GM12891 (cell line): ENCODE data around the gene TGM6.

ENCODE experiments used
- DNase-seq: peaks from one replicate; pipeline ENCODE4 v3.0.0; 2011; ENCODE audit warnings: low spot score; ENCODE audit not compliant: insufficient read length
- FAIRE-seq: peaks from 2 replicates; lab custom pipeline; 2011; peaks lifted over from hg19 to GRCh38; lab: Jason Lieb, UNC
- PAX5 ChIP-seq: IDR thresholded peaks from 2 replicates; pipeline ENCODE4 v1.6.1; 2011; ENCODE audit warnings: low read length, moderate library complexity, mild to moderate bottlenecking; ENCODE audit not compliant: insufficient read depth, severe bottlenecking
- POLR2A ChIP-seq: IDR thresholded peaks from 2 replicates; pipeline ENCODE4 v1.6.1; 2011; ENCODE audit warnings: low read depth, low read length, control low read depth
- POLR2AphosphoS5 ChIP-seq: IDR thresholded peaks from 2 replicates; pipeline ENCODE4 v1.6.1; 2011; ENCODE audit warnings: low read depth, low read length, control low read depth
- POU2F2 ChIP-seq: IDR thresholded peaks from 2 replicates; pipeline ENCODE4 v1.6.1; 2011; ENCODE audit warnings: low read depth, mild to moderate bottlenecking, control low read depth, low read length, moderate library complexity
- SPI1 ChIP-seq: IDR thresholded peaks from 2 replicates; pipeline ENCODE4 v1.6.1; 2011; ENCODE audit warnings: low read depth, low read length, control low read depth
- TAF1 ChIP-seq: IDR thresholded peaks from 2 replicates; pipeline ENCODE4 v1.6.1; 2011; ENCODE audit warnings: low read depth, low read length, control low read depth

The TGM6 gene

DNA sequence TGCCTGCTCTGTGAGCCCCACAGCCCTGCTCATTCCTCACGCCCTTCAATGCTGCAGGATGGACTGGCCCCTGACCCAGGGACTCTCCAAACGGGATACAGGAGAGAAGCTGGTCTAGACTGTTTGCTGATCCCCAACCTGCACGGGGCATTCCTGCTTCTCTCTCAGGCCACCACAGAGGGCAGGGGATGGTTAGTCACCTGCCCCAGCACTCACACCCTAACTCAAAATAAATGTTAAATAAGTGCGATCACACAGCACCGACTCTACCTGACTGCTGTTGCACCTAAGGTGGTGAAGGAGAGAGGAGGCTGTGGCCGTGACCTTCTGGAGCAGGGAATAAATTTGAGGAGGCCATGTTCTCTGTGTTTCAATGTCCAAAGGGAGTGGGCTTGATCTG lies 39.9 kb upstream of the TGM6 start:
- no peak for FAIRE-seq
- no peak for DNase-seq
- no peak for TF ChIP-seq POLR2AphosphoS5
- no peak for TF ChIP-seq TAF1
- TF ChIP-seq PAX5: no peak
- no peak for TF ChIP-seq SPI1
- no peak for TF ChIP-seq POU2F2
- TF ChIP-seq POLR2A: no peak

DNA sequence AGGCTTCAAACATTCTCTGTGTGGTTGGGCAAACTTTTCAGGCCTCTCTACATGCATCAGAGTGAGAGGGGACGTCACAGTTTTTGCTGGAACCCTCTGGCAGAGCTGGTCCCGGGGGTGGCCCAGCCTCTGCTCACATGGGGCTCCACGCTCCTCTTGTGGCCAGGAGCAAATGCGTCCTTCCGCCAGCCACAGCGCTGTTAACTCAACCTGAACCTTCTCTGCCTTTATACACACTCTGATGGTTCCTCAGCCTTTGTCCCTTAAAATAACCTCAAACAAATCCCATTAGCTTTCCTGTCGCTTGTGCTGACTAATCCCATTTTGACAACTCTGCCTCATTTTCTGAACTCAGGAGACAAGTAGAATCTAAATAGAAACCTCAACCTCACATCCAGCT lies 39.4 kb upstream of the TGM6 start:
- FAIRE-seq: no peak
- TF ChIP-seq POLR2A: no peak
- no peak for TF ChIP-seq TAF1
- TF ChIP-seq POU2F2: no peak
- TF ChIP-seq POLR2AphosphoS5: no peak
- TF ChIP-seq SPI1: no peak
- DNase-seq: no peak

DNA sequence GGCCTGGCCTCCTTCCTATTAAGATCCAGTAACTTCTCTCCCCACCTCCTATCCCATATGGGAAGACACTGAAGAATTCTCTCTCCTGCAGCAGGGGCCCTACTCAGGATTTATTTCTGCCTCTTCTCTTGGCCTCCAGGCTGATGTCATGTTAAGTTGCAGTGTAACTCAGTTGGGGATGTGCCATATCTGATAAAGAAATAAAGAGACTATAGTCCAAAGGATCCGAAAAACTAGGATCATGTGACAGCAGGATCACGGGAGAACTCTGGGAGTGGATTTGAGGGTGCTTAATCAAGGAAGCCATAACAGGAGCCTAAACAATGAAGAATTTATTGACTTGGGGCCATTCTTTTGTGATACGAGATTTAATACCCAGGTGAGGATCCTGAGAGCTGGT lies 38.5 kb upstream of the TGM6 start:
- DNase-seq: no peak
- TF ChIP-seq SPI1: no peak
- TF ChIP-seq POLR2AphosphoS5: no peak
- TF ChIP-seq PAX5: no peak
- no peak for TF ChIP-seq POU2F2
- TF ChIP-seq POLR2A: no peak
- no peak for TF ChIP-seq TAF1
- FAIRE-seq: no peak

DNA sequence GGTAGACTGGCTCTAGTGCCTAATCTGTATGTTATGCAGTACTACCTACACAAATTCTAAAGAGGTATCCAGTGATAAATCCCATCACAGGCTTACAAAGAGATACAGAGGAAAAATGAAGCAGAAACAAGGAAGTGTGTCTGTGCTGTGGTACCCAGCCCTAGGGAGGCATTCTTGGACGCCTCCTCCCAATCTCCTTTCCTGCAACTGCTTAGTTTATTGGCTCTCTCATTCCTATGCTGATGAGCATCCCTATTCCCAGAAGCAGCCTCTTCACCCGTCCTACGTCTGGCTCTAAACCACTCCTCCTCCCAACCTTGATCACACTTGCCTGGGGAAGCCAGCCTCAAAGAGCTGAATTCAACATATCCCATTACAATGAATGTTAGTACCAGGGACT lies 34.5 kb upstream of the TGM6 start:
- no peak for FAIRE-seq
- TF ChIP-seq POLR2AphosphoS5: no peak
- DNase-seq: no peak

GRCh38 chr20:2348336-2348735 lies 32.4 kb upstream of the TGM6 start:
- FAIRE-seq (no peak), DNase-seq (no peak)
- TF ChIP-seq TAF1 (no peak), POU2F2 (no peak), SPI1 (no peak), POLR2A (no peak), POLR2AphosphoS5 (no peak), PAX5 (no peak)

- TF ChIP-seq POLR2AphosphoS5 (no peak), SPI1 (no peak), POLR2A (no peak), PAX5 (no peak), POU2F2 (no peak), TAF1 (no peak)
- DNase-seq (no peak), FAIRE-seq (no peak)
Observed at GRCh38 chr20:2349801-2350200, 30.9 kb upstream of the TGM6 start.

DNA sequence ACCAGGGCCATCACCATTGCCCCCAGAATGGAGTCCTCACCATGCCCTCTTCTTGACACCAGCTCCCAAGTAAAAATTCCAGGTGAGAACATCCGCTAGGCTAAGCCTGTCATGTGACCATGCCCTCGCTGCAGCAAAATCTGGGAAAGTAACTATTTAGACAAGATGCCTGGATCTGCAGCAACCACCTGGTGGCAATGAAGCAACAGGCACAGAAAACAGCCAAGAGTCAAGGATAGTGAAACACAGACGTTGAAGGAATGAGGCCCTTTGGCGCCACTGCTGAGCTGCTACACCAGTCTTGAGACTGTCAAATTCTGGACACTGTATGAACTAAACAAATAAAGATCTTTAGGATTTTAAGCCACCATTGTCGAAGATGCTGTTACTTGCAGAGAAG lies 30.1 kb upstream of the TGM6 start:
- no peak for FAIRE-seq
- TF ChIP-seq SPI1 (no peak), TAF1 (no peak), POU2F2 (no peak), PAX5 (no peak), POLR2AphosphoS5 (no peak), POLR2A (no peak)
- no peak for DNase-seq

DNA sequence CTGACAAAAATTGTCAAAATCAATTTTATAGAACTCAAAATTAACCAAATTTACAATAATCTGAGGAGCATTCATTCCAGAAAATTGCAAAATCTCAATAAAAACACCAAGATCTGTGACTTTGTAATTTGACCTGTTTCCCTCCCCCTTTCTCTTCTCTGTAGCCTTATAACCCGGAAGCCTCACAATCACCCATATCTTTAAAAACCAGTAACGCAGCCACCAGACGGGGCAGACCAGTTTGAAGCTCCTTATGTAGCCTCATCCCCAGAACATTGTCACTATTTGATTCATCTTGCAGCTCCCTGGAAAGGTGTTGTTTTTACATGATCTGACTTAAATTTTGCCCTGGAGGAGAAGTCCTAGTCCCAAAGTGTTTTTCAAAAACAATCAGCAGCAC lies 27.5 kb upstream of the TGM6 start:
- FAIRE-seq (no peak), DNase-seq (no peak)
- no peak for TF ChIP-seq POLR2AphosphoS5
- no peak for TF ChIP-seq POU2F2
- TF ChIP-seq SPI1: no peak
- no peak for TF ChIP-seq PAX5
- TF ChIP-seq TAF1: no peak
- TF ChIP-seq POLR2A: no peak

- DNase-seq: no peak
- TF ChIP-seq POLR2AphosphoS5: no peak
- no peak for TF ChIP-seq TAF1
- TF ChIP-seq POLR2A: no peak
- no peak for TF ChIP-seq PAX5
- no peak for TF ChIP-seq POU2F2
- TF ChIP-seq SPI1: no peak
- FAIRE-seq: no peak
Observed at GRCh38 chr20:2357114-2357513, 23.6 kb upstream of the TGM6 start.

DNA sequence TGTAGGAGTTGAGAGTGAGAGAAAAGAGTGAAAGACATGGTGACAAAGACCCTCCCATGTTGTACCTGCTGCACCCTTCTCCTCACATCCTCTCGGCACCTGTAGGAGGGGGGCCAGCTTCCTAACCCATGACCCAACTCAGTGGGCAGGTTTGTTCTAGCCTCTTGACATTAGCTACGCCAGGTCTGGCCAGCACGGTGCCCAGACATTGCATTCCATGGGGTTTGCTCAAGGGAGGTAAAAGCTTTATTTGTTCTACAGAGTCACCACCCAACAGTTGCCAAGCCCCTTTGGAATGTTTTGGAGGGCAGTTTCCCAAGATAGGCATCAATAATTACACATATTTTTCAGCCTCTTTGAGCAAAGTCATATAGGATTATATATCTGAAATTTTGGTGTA lies 22.7 kb upstream of the TGM6 start:
- FAIRE-seq: no peak
- no peak for TF ChIP-seq TAF1
- no peak for TF ChIP-seq SPI1
- TF ChIP-seq POLR2AphosphoS5: no peak
- no peak for DNase-seq
